T-helper 2 cell treated with Interferon-gamma antibody and Interleukin-4, amounts not matched to agents 100 ng/mL and 5 ng/mL, for 36 hours (primary cell): ENCODE results near the gene PHC2. TPM values are rescaled to one million over a fixed set of nuclear protein-coding genes. Genes with fewer than 3 reads are reported as not detected.

ENCODE experiments used
- intact Hi-C: fragments of 100-400 bp; cut with micrococcal nuclease; formaldehyde crosslinking; loops from one replicate; pipeline ENCODE4 v1.15.1; 2023
- total RNA-seq: library from RNA; stranded (reverse); gene quantifications from 2 replicates; pipeline ENCODE4 v1.2.3, GENCODE V29; 2022

Gene PHC2
- total RNA-seq, 1 donor from 2014 or later, result 46.6 TPM

- intact Hi-C loops, result no loop called here
Measured at GRCh38 chr1:33390542-33390941, 40.4 kb downstream of the PHC2 start.

- intact Hi-C loops, result no loop called here
Measured at GRCh38 chr1:33388805-33389771, 41.8 kb downstream of the PHC2 start.

GRCh38 chr1:33387625-33388024, 43.3 kb downstream of the PHC2 start:
- intact Hi-C loops, result no loop called here

- intact Hi-C loops, result no loop called here
Measured at GRCh38 chr1:33385251-33385650, 45.6 kb downstream of the PHC2 start.

GRCh38 chr1:33384040-33384812, 46.7 kb downstream of the PHC2 start:
- intact Hi-C loops, result no loop called here

GRCh38 chr1:33383489-33383888, 47.4 kb downstream of the PHC2 start:
- intact Hi-C loops, result no loop called here

- intact Hi-C loops, result no loop called here
Measured at GRCh38 chr1:33382661-33383415, 48.1 kb downstream of the PHC2 start.

- intact Hi-C loops, result no loop called here
Measured at GRCh38 chr1:33381977-33382376, 48.9 kb downstream of the PHC2 start.

- intact Hi-C loops, result no loop called here
Measured at GRCh38 chr1:33380811-33381210, 50.1 kb downstream of the PHC2 start.

GRCh38 chr1:33379631-33380354, 51.1 kb downstream of the PHC2 start:
- intact Hi-C loops, result no loop called here

- intact Hi-C loops, result no loop called here
Measured at GRCh38 chr1:33378976-33379375, 51.9 kb downstream of the PHC2 start.

- intact Hi-C loops, result no loop called here
Measured at GRCh38 chr1:33378524-33378923, 52.4 kb downstream of the PHC2 start.

- intact Hi-C loops, result no loop called here
Measured at GRCh38 chr1:33377756-33378155, 53.1 kb downstream of the PHC2 start.

- intact Hi-C loops, result no loop called here
Measured at GRCh38 chr1:33377013-33377412, 53.9 kb downstream of the PHC2 start.

- intact Hi-C loops, result no loop called here
Measured at GRCh38 chr1:33375316-33375715, 55.6 kb downstream of the PHC2 start.

- intact Hi-C loops, result no loop called here
Measured at GRCh38 chr1:33374336-33375105, 56.4 kb downstream of the PHC2 start.

GRCh38 chr1:33373606-33374005, 57.3 kb downstream of the PHC2 start:
- intact Hi-C loops, result no loop called here

GRCh38 chr1:33372677-33373076, 58.2 kb downstream of the PHC2 start:
- intact Hi-C loops, result no loop called here

- intact Hi-C loops, result no loop called here
Measured at GRCh38 chr1:33372162-33372561, 58.7 kb downstream of the PHC2 start.

- intact Hi-C loops, result no loop called here
Measured at GRCh38 chr1:33371334-33371733, 59.6 kb downstream of the PHC2 start.
